IPS-15b (cell line): Measurements from ENCODE around the gene RLN3.
"Not testable (repeated sequence)": the region's sequence is repeated elsewhere in the genome, so short reads cannot be mapped to it uniquely, and the experiment has no call there.

Experiments used
- H3K27me3 ChIP-seq: one replicate; pipeline ENCODE4 v1.6.1; 2013; ENCODE audit warnings: low read length; ENCODE audit not compliant: control insufficient read depth, insufficient read depth
- H3K36me3 ChIP-seq: one replicate; pipeline ENCODE4 v1.6.1; 2013; ENCODE audit warnings: low read length; ENCODE audit not compliant: control insufficient read depth, insufficient read depth
- H3K4me1 ChIP-seq: one replicate; pipeline ENCODE4 v1.6.1; 2013; ENCODE audit warnings: mild to moderate bottlenecking, low read length; ENCODE audit not compliant: control insufficient read depth, insufficient read depth
- H3K4me3 ChIP-seq: one replicate; pipeline ENCODE4 v1.5.1; 2013; ENCODE audit warnings: low read depth, low read length
- H3K9ac ChIP-seq: one replicate; pipeline ENCODE4 v1.6.1; 2013; ENCODE audit warnings: low read depth, mild to moderate bottlenecking, low read length
- H3K9me3 ChIP-seq: one replicate; pipeline ENCODE4 v1.6.1; 2013; ENCODE audit warnings: mild to moderate bottlenecking, low read length; ENCODE audit not compliant: control insufficient read depth, insufficient read depth

Gene RLN3

GRCh38 chr19:14006766-14007562, 21.0 kb upstream of the RLN3 start:
- Histone ChIP-seq H3K4me3 (peak overlapping the region; percentile 90), H3K27me3 (no peaks in the 10 kb centered on the region), H3K9ac (peak overlapping the region; percentile 73), H3K4me1 (peaks cover 6% of the 10 kb centered on the region), H3K9me3 (no peaks in the 10 kb centered on the region), H3K36me3 (no peaks in the 10 kb centered on the region)

DNA sequence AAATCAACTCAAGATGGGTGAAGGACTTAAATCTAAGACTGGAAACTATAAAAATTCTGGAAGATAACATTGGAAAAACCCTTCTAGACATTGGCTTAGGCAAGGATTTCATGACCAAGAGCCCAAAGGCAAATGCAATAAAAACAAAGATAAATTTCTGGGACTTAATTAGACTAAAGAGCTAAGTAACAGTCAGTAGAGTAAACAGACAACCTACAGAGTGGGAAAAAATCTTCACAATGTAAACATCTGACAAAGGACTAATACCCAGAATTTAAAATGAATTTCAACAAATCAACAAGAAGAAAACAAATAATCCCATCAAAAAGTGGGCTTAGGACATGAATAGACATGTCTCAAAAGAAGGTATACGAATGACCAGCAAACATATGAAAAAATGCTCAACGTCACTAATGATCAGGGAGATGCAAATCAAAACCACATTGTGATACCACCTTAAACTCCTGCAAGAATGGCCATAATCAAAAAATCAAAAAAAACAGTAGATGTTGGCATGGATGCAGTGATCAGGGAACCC, 15.5 kb upstream of the RLN3 start:
- no peaks in the 10 kb centered on the region for H3K9me3 ChIP-seq
- no peaks in the 10 kb centered on the region for H3K4me1 ChIP-seq
- no peak overlapping the region for H3K9ac ChIP-seq
- no peak overlapping the region for H3K4me3 ChIP-seq
- no peaks in the 10 kb centered on the region for H3K36me3 ChIP-seq
- no peaks in the 10 kb centered on the region for H3K27me3 ChIP-seq

DNA sequence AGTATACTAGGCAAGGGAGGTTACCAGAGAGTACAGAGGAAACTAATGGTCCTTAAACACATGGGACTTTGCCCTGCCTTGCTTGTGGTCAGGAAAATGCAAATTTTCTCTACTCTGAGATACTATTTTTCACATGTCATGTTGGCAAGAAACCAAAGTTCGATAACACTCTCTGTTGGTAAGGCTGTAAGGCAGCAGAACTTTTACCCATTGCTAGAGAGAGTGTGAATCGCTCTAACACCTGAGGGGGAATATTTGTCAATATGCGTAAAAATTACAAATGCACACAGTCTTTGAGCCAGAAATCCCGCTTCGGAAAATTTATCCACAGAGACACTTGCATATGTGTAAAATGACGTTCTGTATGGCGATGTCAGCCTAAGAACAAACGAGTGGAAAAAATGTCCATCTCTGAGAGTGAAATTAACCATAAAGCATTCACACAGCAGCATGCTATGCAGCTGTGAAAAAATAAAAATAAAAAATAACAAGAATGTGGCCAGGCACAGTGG, 12.4 kb upstream of the RLN3 start:
- Histone ChIP-seq H3K9ac (no peak overlapping the region), H3K36me3 (no peaks in the 10 kb centered on the region), H3K9me3 (no peaks in the 10 kb centered on the region), H3K27me3 (no peaks in the 10 kb centered on the region), H3K4me1 (no peaks in the 10 kb centered on the region), H3K4me3 (no peak overlapping the region)

- Histone ChIP-seq H3K4me1 (no peaks in the 10 kb centered on the region), H3K9ac (no peak overlapping the region), H3K36me3 (no peaks in the 10 kb centered on the region)
Measured at GRCh38 chr19:14019100-14019499, 8.8 kb upstream of the RLN3 start.

GRCh38 chr19:14019739-14020138, 8.2 kb upstream of the RLN3 start:
- H3K9me3 ChIP-seq, H3K4me1 ChIP-seq, H3K36me3 ChIP-seq, H3K4me3 ChIP-seq, H3K9ac ChIP-seq, H3K27me3 ChIP-seq: not testable (repeated sequence)

More at GRCh38 chr19:14019100-14019499, 8.8 kb upstream of the RLN3 start:
- Histone ChIP-seq H3K4me3 (no peak overlapping the region), H3K27me3 (no peaks in the 10 kb centered on the region), H3K9me3 (no peaks in the 10 kb centered on the region)

DNA sequence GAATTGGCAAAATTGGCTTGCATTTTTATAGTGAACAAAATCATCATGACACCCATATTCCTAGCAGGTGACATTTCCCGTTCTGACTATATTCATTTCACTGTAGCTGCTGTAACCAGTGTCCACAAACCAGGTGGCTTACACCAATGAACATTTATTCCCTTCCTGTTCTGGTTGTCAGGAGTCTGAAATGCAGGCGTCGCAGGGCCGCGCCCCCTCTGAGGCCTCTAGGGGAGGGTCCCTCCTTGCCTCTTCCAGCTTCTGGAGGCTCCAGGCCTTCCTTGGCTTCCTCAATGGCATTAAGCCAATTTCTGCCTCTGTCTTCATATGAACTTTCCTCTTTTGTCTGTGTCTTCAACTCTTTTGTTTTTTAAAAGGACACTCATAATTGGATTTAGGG, 6.5 kb upstream of the RLN3 start:
- H3K9ac ChIP-seq = no peak overlapping the region
- H3K9me3 ChIP-seq = no peaks in the 10 kb centered on the region
- H3K36me3 ChIP-seq = no peaks in the 10 kb centered on the region
- no peaks in the 10 kb centered on the region for H3K27me3 ChIP-seq
- H3K4me3 ChIP-seq = no peak overlapping the region
- H3K4me1 ChIP-seq = no peaks in the 10 kb centered on the region

DNA sequence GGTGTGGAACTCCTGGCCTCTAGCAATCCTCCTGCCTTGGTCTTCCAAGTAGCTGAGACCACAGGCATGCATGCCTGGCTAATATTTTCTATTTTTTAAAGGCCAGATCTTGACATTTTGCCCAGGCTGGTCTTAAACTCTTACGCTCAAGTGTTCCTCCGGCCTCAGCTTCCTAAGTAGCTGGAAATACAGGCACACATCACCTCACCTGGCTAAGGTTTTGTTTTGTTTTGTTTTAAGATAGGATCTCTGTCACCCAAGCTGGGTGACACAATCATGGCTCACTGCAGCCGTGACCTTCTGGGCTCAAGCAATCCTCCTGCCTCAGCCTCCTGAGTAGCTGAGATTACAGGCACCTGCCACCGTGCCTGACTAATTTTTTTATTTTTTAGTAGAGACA, 5.5 kb upstream of the RLN3 start:
- H3K9ac ChIP-seq = no peak overlapping the region
- no peaks in the 10 kb centered on the region for H3K36me3 ChIP-seq
- no peaks in the 10 kb centered on the region for H3K9me3 ChIP-seq
- H3K4me1 ChIP-seq = no peaks in the 10 kb centered on the region
- no peak overlapping the region for H3K4me3 ChIP-seq
- no peaks in the 10 kb centered on the region for H3K27me3 ChIP-seq

- H3K36me3 ChIP-seq = no peaks in the 10 kb centered on the region
Measured at GRCh38 chr19:14023404-14024235, 4.3 kb upstream of the RLN3 start.

GRCh38 chr19:14026652-14027192, 1.2 kb upstream of the RLN3 start:
- H3K27me3 ChIP-seq = peaks cover 11% of the 10 kb centered on the region
- H3K4me3 ChIP-seq, H3K9ac ChIP-seq, H3K36me3 ChIP-seq, H3K9me3 ChIP-seq, H3K4me1 ChIP-seq: not testable (repeated sequence)

More at GRCh38 chr19:14023404-14024235, 4.3 kb upstream of the RLN3 start:
- H3K4me3 ChIP-seq = no peak overlapping the region
- H3K9me3 ChIP-seq = no peaks in the 10 kb centered on the region
- H3K4me1 ChIP-seq = no peaks in the 10 kb centered on the region
- no peaks in the 10 kb centered on the region for H3K27me3 ChIP-seq
- H3K9ac ChIP-seq = peak overlapping the region; percentile 41

DNA sequence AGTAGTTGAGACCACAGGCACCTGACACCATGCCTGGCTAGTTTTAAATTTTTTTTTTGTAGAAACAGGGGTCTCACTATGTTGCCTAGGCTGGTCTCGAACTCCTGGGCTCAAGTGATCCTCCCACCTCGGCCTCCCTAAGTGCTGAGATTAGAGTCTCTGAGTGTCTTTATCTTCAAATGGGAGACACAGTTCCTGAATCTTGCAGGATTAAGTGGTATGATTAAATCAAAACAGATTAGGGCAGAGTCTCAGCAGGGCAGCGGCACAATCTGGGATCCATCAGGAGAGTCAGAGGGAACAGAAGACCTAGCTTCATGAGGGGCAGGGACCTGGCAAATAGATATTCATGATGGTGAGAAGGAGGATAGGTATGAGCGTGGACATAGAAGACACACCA, 953 bp downstream of the RLN3 start:
- H3K36me3 ChIP-seq = no peaks in the 10 kb centered on the region
- no peak overlapping the region for H3K9ac ChIP-seq
- H3K27me3 ChIP-seq = peaks cover 11% of the 10 kb centered on the region
- H3K4me1 ChIP-seq = no peaks in the 10 kb centered on the region
- no peak overlapping the region for H3K4me3 ChIP-seq
- H3K9me3 ChIP-seq = no peaks in the 10 kb centered on the region

DNA sequence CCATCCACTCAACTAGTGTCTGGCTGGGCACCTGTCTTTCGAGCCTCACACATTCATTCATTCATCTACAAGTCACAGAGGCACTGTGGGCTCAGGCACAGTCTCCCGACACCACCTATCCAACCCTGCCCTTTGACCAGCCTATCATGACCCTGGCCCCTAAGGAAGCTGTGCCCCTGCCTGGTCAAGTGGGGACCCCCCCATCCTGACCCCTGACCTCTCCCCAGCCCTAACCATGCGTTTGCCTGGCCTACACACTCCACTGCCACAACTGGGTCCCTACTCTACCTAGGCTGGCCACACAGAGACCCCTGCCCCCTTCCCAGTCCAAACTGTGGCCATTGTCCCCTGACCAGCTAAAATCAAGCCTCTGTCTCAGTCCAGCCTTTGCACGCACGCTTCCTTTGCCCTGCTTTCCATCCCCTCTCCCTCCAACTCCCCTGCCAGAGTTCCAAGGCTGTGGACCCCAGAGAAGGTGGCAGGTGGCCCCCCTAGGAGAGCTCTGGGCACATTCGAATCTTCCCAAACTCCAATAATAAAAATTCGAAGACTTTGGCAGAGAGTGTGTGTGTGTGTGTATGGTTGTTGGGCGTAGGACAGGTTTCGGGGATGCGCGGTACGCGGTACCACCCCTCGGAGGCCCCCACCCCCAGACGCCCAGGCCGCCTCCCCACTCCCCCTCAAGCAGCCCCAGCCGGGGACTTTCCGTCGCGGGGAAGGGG, 3.2 kb downstream of the RLN3 start:
- H3K36me3 ChIP-seq = no peaks in the 10 kb centered on the region
- peak overlapping the region; percentile 88 for H3K4me3 ChIP-seq
- peak overlapping the region; percentile 81 for H3K9ac ChIP-seq
- H3K9me3 ChIP-seq = no peaks in the 10 kb centered on the region
- peaks cover 11% of the 10 kb centered on the region for H3K27me3 ChIP-seq
- no peaks in the 10 kb centered on the region for H3K4me1 ChIP-seq
